Fibroblast of skin of abdomen (primary cell): ENCODE results near the gene DOP1A.
"Not testable (repeated sequence)": the region's sequence is repeated elsewhere in the genome, so short reads cannot be mapped to it uniquely, and the experiment has no call there.

Experiments
- DNase-seq: peaks from one replicate; pipeline ENCODE4 v3.0.0-alpha.2; 2013

Gene DOP1A

DNA sequence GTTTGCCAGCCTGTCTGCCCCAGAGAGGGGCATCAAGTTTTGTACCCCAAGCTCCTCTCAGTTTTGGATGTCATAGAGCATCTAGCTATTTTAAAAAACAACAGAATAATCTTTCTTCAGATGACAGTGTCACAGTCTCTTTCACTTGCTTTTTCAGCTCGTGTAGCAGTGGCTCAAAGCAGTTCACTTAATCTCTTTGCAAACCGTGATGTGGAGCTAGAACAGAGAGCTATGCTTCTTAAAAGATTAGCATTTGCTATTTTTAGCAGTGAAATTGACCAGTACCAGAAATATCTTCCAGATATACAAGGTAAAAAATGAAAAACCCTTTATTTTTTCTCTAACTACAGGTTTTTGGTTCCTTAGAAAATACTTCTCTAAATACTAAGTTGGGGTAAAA is 88.3 kb downstream of the DOP1A start:
- DNase-seq = no peak

- no peak for DNase-seq
Measured at GRCh38 chr6:83160167-83160566, 92.7 kb downstream of the DOP1A start.

DNA sequence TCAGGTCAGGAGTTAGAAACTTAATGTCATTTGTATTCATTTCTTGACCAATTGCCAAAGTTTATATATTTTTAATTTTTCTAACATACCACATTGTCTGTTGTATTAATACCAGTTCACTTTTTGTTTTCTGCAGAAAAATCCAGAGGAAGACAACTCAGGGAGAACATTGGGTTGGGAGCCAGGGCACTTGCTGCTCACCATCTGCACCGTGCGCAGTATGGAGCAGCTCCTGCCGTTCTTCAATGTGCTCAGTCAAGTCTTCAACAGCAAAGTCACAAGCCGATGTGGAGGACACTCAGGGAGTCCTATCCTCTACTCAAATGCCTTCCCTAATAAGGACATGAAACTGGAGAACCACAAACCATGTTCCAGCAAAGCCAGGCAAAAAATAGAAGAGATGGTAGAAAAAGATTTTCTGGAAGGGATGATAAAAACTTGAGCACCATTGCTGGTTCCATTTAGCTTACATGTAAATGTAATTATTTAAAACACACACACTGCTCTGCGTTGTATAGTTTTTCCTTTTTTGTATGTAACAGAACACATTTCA is 100.3 kb downstream of the DOP1A start:
- no peak for DNase-seq

DNA sequence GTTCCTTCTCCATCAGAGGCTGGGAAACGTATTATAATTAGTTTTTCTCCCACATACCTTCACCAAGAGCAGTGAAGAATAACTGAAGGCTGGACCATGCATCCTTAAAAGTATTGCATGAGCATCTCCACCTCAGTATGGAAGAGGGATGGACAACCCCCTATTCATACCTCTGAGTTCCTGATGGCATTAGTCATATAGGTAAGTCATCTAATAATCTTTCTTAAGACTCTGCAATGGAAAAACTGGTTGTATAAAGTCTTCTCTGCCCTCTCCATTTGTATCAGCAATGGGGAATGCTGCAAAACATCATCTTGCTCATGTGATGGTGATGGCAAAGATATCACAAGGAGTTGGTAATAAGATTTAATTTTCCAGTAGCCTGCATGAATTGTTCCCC is 101.1 kb downstream of the DOP1A start:
- DNase-seq = no peak

DNA sequence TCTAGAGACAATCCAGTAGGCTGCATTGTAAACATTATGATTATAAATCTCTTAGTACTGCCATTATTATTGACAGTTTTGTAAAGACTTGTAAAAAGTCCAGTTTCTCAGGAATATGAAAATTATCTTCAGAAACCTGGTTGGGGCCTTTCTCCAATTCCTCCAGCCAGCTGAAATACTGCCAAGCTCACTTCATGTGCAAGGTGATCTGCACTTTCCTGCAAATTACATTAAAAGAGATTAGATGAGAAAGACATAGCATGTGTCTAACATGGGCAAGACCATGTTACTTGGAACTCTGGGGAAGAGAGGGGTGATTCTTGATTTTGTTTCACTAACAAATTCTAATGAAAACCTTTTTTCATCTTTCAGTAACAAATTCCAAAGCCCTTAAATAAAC is 101.6 kb downstream of the DOP1A start:
- DNase-seq = no peak

- peak; percentile 24 for DNase-seq
Measured at GRCh38 chr6:83169511-83169910, 102.0 kb downstream of the DOP1A start.

GRCh38 chr6:83176246-83176645 is 108.8 kb downstream of the DOP1A start:
- no peak for DNase-seq

- DNase-seq = no peak
Measured at GRCh38 chr6:83180426-83180950, 113.0 kb downstream of the DOP1A start.

- DNase-seq = no peak
Measured at GRCh38 chr6:83182114-83182513, 114.6 kb downstream of the DOP1A start.

GRCh38 chr6:83183082-83183828 is 115.8 kb downstream of the DOP1A start:
- DNase-seq = peak; percentile 88

DNA sequence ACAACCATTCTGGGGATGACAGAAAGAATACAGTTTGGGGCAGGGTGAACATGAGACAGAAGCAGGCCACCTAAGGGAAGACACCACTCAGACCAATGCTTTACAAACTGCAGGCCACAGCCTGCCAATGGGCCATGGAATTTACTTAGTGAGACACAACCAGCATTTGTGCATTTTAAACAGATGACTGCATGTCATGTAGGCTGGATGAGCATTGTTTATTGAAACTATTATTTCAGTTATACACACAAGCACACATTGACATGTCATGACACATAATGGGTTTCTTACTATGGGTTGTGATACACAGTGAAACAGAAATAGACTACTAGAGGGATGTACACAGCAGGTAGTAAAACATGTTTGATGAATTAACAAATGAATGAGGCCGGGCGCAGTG is 117.6 kb downstream of the DOP1A start:
- DNase-seq = no peak

GRCh38 chr6:83188501-83188900 is 121.0 kb downstream of the DOP1A start:
- no peak for DNase-seq

GRCh38 chr6:83190626-83191025 is 123.2 kb downstream of the DOP1A start:
- DNase-seq = no peak

GRCh38 chr6:83191974-83192373 is 124.5 kb downstream of the DOP1A start:
- DNase-seq = not testable (repeated sequence)

DNA sequence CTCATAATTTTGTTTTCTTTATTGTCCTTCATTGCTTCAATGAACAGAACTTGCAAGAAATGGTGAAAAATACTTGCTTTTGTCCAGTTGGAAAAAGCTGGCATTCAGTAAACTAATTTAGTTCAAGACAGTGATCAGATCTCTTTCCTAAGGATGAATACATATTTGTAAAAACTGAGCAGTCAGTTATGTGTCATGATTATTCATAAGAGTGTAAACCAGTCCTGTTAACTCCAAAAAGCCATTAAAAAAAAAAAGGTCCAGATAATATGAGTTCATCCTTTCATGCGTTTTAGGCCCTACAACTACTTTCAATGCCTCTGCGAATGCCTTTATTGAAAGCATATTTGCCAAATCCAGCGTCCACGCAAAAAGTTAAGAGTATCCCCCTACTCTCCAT is 125.0 kb downstream of the DOP1A start:
- no peak for DNase-seq

DNA sequence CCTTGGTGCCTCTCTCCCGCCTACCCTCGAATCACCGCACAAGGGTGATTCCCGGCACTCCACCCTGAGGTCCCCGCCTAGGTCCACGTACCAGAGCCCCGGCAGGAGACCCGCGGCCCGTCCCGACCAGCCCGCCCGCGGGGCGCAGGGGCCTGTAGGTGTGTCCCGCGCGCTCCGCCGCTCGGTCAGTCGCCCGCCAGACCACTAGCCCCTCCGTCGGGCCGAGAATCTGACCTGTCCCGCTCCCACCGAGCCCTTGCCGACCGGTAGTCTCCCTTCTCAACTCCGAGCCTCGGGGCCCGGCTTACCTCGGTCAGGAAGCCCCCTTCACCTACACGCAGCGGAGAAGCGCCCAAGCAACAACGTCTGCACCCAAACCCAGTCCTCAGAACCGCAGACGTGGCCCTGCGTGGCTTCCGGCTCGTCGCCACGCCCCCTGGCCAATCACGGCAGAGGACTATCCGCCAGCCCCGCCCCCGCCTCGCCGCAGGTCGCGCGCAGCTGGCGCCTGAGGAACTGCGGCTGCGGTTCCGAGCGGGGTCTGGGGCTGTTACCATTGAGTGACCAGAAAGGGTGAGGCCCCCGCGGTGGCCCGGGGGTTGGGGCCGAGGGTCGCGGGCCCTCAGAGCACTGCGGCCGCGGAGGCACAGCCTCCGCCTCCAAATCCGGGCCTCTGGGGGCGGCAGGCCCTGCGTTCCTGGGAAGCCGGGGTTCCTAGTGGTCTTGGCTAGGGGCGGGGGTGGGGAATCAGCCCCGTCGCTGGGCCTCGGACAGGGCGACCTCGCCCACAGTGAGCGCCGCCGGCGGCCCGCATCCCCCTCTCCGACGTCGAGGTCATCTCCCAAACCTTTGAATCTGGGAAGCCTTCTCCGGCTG is 125.6 kb downstream of the DOP1A start, which contains the start of the genes PGM3 and RWDD2A:
TSS of gene PGM3 (minus strand) at position 395 of the 876 bp plus-strand sequence. CDS start 2,253 bp downstream, outside the sequence.
TSS of gene RWDD2A (plus strand) at position 487 of the 876 bp plus-strand sequence. CDS start 1,095 bp downstream, outside the sequence.
- DNase-seq = peak; percentile 86

DNA sequence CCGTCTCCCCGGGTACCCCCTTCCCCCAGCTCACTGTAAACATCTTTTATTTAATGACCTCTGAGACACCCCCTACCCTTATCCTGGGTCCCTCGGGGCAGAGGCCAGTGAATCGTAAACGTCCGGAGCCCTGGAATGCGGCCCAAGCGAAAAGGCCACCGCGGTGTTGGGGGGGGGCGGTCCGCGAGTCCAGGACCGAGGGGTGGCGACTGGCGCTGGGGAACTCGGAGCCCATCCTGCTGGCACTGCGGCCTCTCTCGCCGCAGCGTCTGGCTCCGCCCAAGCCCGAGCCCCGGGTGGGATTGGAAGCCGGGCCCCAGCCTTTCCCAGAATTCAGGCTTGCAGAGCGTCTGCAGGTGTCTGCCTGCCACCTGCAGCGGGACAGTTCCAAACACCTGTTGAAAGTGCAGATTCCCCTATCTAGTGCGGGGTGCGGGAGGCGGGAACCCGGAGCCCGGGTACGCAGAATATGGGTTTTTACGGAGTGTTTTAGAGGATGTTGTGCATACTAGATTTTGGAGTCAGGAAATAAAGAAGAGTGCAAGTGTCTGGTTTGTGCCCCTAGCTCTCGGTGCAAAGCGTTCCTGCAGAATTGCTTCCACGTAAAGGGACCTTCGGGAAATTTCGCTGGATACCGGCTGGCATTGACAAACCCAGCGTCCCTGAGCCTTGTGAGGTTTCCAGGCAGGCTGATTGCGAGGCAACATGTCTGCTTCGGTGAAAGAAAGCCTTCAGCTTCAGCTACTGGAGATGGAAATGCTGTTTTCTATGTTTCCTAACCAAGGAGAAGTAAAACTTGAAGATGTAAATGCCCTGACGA is 126.5 kb downstream of the DOP1A start:
- no peak for DNase-seq

GRCh38 chr6:83198486-83199172 is 131.2 kb downstream of the DOP1A start:
- DNase-seq = no peak

DNA sequence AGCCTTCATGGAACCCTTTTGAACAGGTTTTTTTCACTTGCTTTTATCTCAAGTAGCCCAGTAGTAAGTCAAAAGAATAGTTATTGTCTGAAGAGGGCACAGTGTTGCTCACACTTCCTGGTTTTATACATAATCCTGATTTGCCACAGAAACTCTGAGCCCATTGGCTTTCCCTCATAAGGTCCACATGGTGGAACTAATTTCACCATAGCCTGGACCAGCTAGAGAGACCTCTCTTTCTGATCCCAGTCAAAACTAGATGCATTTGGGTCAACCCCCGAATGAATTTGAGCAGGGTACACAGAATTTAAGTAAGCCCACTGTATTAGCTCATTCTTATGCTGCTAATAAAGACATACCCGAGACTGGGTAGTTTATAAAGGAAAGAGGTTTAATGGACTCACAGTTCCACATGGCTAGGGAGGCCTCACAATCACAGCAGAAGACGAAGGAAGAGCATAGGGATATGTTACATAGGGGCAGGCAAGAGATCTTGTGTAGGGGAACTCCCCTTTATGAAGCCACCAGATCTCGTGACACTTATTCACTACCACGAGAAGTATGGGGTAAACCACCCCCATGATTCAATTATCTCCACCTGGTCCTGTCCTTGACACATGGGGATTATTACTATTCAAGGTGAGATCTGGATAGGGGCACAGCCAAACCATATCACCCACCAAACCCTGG is 131.8 kb downstream of the DOP1A start:
- no peak for DNase-seq

GRCh38 chr6:83199863-83200225 is 132.4 kb downstream of the DOP1A start:
- DNase-seq = peak; percentile 40

- no peak for DNase-seq
Measured at GRCh38 chr6:83202031-83202430, 134.6 kb downstream of the DOP1A start.
